SH-SY5Y (cell line): Measurements from ENCODE around the gene MTO1.

ENCODE experiments used
- GATA2 ChIP-seq: IDR thresholded peaks from 2 replicates; pipeline ENCODE4 v1.6.1; 2011; ENCODE audit warnings: mild to moderate bottlenecking, low read depth, low read length
- GATA3 ChIP-seq: IDR thresholded peaks from 2 replicates; pipeline ENCODE4 v1.6.1; 2011; ENCODE audit warnings: low read depth, mild to moderate bottlenecking, low read length, moderate library complexity

Gene MTO1

GRCh38 chr6:73481969-73482368, 20.4 kb downstream of the MTO1 start:
- no peak for TF ChIP-seq GATA2

GRCh38 chr6:73484438-73484837, 22.9 kb downstream of the MTO1 start:
- TF ChIP-seq GATA2 (no peak), GATA3 (no peak)

- TF ChIP-seq GATA2 (no peak), GATA3 (no peak)
Observed at GRCh38 chr6:73487473-73487872, 25.9 kb downstream of the MTO1 start.

GRCh38 chr6:73491377-73491776, 29.8 kb downstream of the MTO1 start:
- TF ChIP-seq GATA2 (no peak), GATA3 (no peak)

GRCh38 chr6:73497915-73498314, 36.4 kb downstream of the MTO1 start:
- TF ChIP-seq GATA3 (no peak), GATA2 (no peak)

GRCh38 chr6:73503027-73503772, 41.7 kb downstream of the MTO1 start:
- TF ChIP-seq GATA2 = no peak
- TF ChIP-seq GATA3 = no peak

GRCh38 chr6:73504160-73504559, 42.6 kb downstream of the MTO1 start:
- no peak for TF ChIP-seq GATA2
- no peak for TF ChIP-seq GATA3

GRCh38 chr6:73505142-73505541, 43.6 kb downstream of the MTO1 start:
- TF ChIP-seq GATA3 (no peak), GATA2 (no peak)

GRCh38 chr6:73506246-73506645, 44.7 kb downstream of the MTO1 start:
- TF ChIP-seq GATA2 (no peak), GATA3 (no peak)

- TF ChIP-seq GATA2 (no peak), GATA3 (no peak)
Observed at GRCh38 chr6:73508776-73509175, 47.2 kb downstream of the MTO1 start.

- TF ChIP-seq GATA2 (no peak), GATA3 (no peak)
Observed at GRCh38 chr6:73509851-73510250, 48.3 kb downstream of the MTO1 start.

GRCh38 chr6:73511796-73512195, 50.3 kb downstream of the MTO1 start:
- TF ChIP-seq GATA3 (no peak), GATA2 (no peak)

- TF ChIP-seq GATA3 (no peak), GATA2 (no peak)
Observed at GRCh38 chr6:73513496-73513854, 51.9 kb downstream of the MTO1 start.

GRCh38 chr6:73514746-73515110, 53.2 kb downstream of the MTO1 start:
- TF ChIP-seq GATA3 (no peak), GATA2 (no peak)

- TF ChIP-seq GATA3 (no peak), GATA2 (no peak)
Observed at GRCh38 chr6:73515204-73515655, 53.7 kb downstream of the MTO1 start.

- no peak for TF ChIP-seq GATA2
- TF ChIP-seq GATA3 = no peak
Observed at GRCh38 chr6:73516514-73517489, 55.3 kb downstream of the MTO1 start.
